ENCODE data around the gene ADGRL3.
"Not testable (repeated sequence)": the region's sequence is repeated elsewhere in the genome, so short reads cannot be mapped to it uniquely, and the experiment has no call there.

The ADGRL3 gene

DNA sequence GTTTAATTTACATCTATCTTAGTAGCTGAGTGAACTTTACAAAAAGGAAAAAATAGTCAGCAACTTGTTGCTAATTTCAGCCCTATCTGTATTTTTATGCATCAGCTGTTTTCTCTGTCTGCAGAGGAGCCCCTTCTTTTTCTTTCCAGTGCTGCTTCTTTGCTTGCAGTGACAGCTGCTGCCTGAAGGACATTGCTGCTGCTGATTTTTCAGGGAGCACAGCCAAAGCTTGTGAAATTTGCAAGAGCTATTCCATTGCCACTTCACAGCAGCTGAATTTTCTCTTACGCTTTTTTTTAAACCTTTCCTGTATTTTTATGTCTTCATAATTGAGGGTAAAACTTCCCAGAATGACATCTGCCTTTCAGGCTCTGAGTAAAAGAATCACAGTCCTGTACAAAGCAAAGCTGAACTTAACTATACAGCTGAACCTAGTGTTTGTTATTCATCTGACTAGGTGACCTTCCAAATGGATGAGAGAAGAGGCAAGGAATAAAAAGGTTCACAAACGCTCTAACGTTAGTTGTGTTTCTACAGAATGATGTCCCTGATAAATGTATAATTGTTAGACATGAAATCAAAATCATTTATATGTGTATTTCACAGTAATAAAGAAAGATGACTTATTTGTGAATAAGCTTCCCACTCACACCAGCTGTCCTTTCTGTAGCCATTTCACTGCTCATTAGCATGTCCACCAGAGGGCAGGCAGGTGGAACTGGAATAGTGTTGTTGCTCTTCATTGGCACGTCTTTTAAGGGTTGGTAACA lies 541.4 kb downstream of the ADGRL3 start:
- Histone ChIP-seq H3K27ac (ENCODE audit: low read depth, low read length) (no peak overlapping the region), H3K27me3 (ENCODE audit: control insufficient read depth in 1 of 2, insufficient read depth in 2 of 2, low read length in 2 of 2) (no peaks in the 10 kb centered on the region), H3K4me3 (ENCODE audit: low read depth in 1 of 2, low read length in 2 of 2) (no peak overlapping the region)

DNA sequence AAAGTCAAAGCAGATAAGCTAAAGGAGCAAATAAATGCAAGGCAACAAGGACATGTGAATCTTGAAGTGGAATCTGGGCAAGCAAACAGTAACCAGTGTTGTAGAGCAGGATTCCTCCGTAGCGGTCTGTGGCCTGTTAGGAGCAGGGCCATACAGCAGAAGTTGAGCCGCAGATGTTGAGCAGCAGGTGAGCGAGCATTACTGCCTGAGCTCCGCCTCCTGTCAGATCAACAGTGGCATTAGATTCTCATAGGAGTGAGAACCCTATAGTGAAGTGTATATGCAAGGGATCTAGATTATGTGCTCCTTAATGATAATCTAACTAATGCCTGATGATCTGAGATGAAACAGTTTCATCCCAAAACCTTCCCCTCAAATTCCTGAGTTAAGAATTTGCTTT lies 550.7 kb downstream of the ADGRL3 start:
- Histone ChIP-seq H3K9me3 (ENCODE audit: control insufficient read depth in 1 of 2, low read length in 2 of 2) (no peaks in the 10 kb centered on the region), H3K4me1 (ENCODE audit: control insufficient read depth in 1 of 2, insufficient read depth in 2 of 2, low read length in 2 of 2) (no peaks in the 10 kb centered on the region), H3K36me3 (ENCODE audit: control insufficient read depth in 1 of 2, insufficient read depth in 2 of 2, low read length in 2 of 2) (no peaks in the 10 kb centered on the region), H3K27ac (ENCODE audit: low read depth, low read length) (no peak overlapping the region), H3K4me3 (ENCODE audit: low read depth in 1 of 2, low read length in 2 of 2) (no peak overlapping the region), H3K27me3 (ENCODE audit: control insufficient read depth in 1 of 2, insufficient read depth in 2 of 2, low read length in 2 of 2) (no peaks in the 10 kb centered on the region), H3K9ac (ENCODE audit: low read depth in 1 of 2, low read length in 2 of 2) (no peak overlapping the region)

More for the DNA sequence above, 541.4 kb downstream of the ADGRL3 start:
- H3K9ac ChIP-seq (ENCODE audit: low read depth in 1 of 2, low read length in 2 of 2) = no peak overlapping the region
- no peaks in the 10 kb centered on the region for H3K9me3 ChIP-seq (ENCODE audit: control insufficient read depth in 1 of 2, low read length in 2 of 2)
- H3K36me3 ChIP-seq (ENCODE audit: control insufficient read depth in 1 of 2, insufficient read depth in 2 of 2, low read length in 2 of 2) = no peaks in the 10 kb centered on the region
- no peaks in the 10 kb centered on the region for H3K4me1 ChIP-seq (ENCODE audit: control insufficient read depth in 1 of 2, insufficient read depth in 2 of 2, low read length in 2 of 2)

DNA sequence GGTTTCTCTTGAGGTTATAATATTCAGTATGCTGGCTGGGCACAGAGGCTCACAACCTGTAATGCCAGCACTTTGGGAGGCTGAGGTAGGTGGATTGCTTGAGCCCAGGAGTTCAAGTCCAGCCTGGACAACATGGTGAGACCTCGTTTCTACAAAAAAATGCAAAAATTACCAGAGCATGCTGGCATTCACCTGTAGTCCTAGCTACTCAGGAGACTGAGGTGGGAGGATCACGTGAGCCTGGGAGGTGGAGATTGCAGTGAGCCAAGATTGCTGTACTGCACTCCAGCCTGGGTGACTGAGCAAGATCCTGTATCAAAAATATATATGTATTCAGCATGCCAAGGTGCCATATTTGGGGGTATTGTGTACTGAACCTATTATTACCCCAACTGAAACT lies 552.5 kb downstream of the ADGRL3 start:
- no peaks in the 10 kb centered on the region for H3K27me3 ChIP-seq (ENCODE audit: control insufficient read depth in 1 of 2, insufficient read depth in 2 of 2, low read length in 2 of 2)

DNA sequence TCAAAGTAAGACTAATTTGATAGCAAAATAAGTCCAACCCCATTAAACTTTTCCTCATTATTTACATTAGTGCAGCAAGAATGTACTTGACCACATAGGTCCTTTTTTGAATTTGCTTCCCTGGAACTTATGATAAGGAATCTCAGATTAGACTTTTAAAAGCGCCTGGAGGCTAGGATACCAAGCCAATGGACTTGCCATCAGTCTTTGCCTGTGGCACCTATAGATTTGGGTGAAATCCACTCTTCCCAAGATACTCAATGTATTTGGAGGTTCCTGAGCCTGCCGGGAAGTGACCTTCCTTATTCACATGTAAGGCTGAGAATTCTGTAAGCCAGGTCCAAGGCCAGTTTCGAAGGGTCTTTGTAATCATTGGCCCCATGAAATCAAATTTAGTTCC lies 553.6 kb downstream of the ADGRL3 start:
- Histone ChIP-seq H3K36me3 (ENCODE audit: control insufficient read depth in 1 of 2, insufficient read depth in 2 of 2, low read length in 2 of 2) (no peaks in the 10 kb centered on the region), H3K27ac (ENCODE audit: low read depth, low read length) (no peak overlapping the region), H3K4me3 (ENCODE audit: low read depth in 1 of 2, low read length in 2 of 2) (no peak overlapping the region), H3K9me3 (ENCODE audit: control insufficient read depth in 1 of 2, low read length in 2 of 2) (no peaks in the 10 kb centered on the region), H3K9ac (ENCODE audit: low read depth in 1 of 2, low read length in 2 of 2) (no peak overlapping the region), H3K27me3 (ENCODE audit: control insufficient read depth in 1 of 2, insufficient read depth in 2 of 2, low read length in 2 of 2) (no peaks in the 10 kb centered on the region), H3K4me1 (ENCODE audit: control insufficient read depth in 1 of 2, insufficient read depth in 2 of 2, low read length in 2 of 2) (no peaks in the 10 kb centered on the region)

More for the DNA sequence above, 552.5 kb downstream of the ADGRL3 start:
- Histone ChIP-seq H3K27ac (ENCODE audit: low read depth, low read length) (no peak overlapping the region), H3K36me3 (ENCODE audit: control insufficient read depth in 1 of 2, insufficient read depth in 2 of 2, low read length in 2 of 2) (no peaks in the 10 kb centered on the region), H3K9ac (ENCODE audit: low read depth in 1 of 2, low read length in 2 of 2) (no peak overlapping the region), H3K4me3 (ENCODE audit: low read depth in 1 of 2, low read length in 2 of 2) (no peak overlapping the region), H3K4me1 (ENCODE audit: control insufficient read depth in 1 of 2, insufficient read depth in 2 of 2, low read length in 2 of 2) (no peaks in the 10 kb centered on the region), H3K9me3 (ENCODE audit: control insufficient read depth in 1 of 2, low read length in 2 of 2) (no peaks in the 10 kb centered on the region)

DNA sequence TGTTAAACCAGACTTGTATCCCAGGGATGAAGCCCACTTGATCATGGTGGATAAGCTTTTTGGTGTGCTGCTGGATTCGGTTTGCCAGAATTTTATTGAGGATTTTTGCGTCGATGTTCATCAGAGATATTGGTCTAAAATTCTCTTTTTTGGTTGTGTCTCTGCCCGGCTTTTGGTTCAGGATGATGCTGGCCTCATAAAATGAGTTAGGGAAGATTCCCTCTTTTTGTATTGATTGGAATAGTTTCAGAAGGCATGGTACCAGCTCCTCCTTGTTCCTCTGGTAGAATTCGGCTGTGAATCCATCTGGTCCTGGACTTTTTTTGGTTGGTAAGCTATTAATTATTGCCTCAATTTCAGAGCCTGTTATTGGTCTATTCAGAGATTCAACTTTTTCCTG lies 556.8 kb downstream of the ADGRL3 start:
- H3K4me1 ChIP-seq (ENCODE audit: control insufficient read depth in 1 of 2, insufficient read depth in 2 of 2, low read length in 2 of 2); H3K27ac ChIP-seq (ENCODE audit: low read depth, low read length); H3K36me3 ChIP-seq (ENCODE audit: control insufficient read depth in 1 of 2, insufficient read depth in 2 of 2, low read length in 2 of 2); H3K27me3 ChIP-seq (ENCODE audit: control insufficient read depth in 1 of 2, insufficient read depth in 2 of 2, low read length in 2 of 2); H3K9ac ChIP-seq (ENCODE audit: low read depth in 1 of 2, low read length in 2 of 2); H3K4me3 ChIP-seq (ENCODE audit: low read depth in 1 of 2, low read length in 2 of 2); H3K9me3 ChIP-seq (ENCODE audit: control insufficient read depth in 1 of 2, low read length in 2 of 2): not testable (repeated sequence)

DNA sequence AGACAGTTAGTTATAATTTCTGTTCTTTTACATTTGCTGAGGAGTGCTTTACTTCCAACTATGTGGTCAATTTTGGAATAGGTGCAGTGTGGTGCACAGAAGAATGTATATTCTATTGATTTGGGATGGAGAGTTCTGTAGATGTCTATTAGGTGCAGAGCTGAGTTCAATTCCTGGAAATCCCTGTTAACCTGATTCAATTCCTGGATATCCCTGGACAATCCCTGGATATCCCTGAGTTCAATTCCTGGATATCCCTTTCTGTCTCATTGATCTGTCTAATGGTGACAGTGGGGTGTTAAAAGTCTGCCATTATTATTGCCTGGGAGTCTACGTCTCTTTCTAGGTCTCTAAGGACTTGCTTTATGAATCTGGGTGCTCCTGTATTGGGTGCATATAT lies 557.9 kb downstream of the ADGRL3 start:
- not testable (repeated sequence) for H3K9ac ChIP-seq (ENCODE audit: low read depth in 1 of 2, low read length in 2 of 2); H3K4me1 ChIP-seq (ENCODE audit: control insufficient read depth in 1 of 2, insufficient read depth in 2 of 2, low read length in 2 of 2); H3K27me3 ChIP-seq (ENCODE audit: control insufficient read depth in 1 of 2, insufficient read depth in 2 of 2, low read length in 2 of 2); H3K36me3 ChIP-seq (ENCODE audit: control insufficient read depth in 1 of 2, insufficient read depth in 2 of 2, low read length in 2 of 2); H3K4me3 ChIP-seq (ENCODE audit: low read depth in 1 of 2, low read length in 2 of 2); H3K27ac ChIP-seq (ENCODE audit: low read depth, low read length); H3K9me3 ChIP-seq (ENCODE audit: control insufficient read depth in 1 of 2, low read length in 2 of 2)

DNA sequence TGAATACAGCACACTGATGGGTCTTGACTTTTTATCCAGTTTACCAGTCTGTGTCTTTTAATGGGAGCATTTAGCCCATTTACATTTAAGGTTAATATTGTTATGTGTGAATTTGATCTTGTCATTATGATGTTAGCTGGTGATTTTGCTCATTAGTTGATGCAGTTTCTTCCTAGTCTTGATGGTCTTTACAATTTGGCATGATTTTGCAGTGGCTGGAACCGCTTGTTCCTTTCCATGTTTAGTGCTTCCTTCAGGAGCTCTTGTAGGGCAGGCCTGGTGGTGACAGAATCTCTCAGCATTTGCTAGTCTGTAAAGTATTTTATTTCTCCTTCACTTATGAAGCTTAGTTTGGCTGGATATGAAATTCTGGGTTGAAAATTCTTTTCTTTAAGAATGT lies 558.5 kb downstream of the ADGRL3 start:
- H3K4me3 ChIP-seq (ENCODE audit: low read depth in 1 of 2, low read length in 2 of 2); H3K9ac ChIP-seq (ENCODE audit: low read depth in 1 of 2, low read length in 2 of 2); H3K27me3 ChIP-seq (ENCODE audit: control insufficient read depth in 1 of 2, insufficient read depth in 2 of 2, low read length in 2 of 2); H3K27ac ChIP-seq (ENCODE audit: low read depth, low read length); H3K4me1 ChIP-seq (ENCODE audit: control insufficient read depth in 1 of 2, insufficient read depth in 2 of 2, low read length in 2 of 2); H3K36me3 ChIP-seq (ENCODE audit: control insufficient read depth in 1 of 2, insufficient read depth in 2 of 2, low read length in 2 of 2); H3K9me3 ChIP-seq (ENCODE audit: control insufficient read depth in 1 of 2, low read length in 2 of 2): not testable (repeated sequence)

DNA sequence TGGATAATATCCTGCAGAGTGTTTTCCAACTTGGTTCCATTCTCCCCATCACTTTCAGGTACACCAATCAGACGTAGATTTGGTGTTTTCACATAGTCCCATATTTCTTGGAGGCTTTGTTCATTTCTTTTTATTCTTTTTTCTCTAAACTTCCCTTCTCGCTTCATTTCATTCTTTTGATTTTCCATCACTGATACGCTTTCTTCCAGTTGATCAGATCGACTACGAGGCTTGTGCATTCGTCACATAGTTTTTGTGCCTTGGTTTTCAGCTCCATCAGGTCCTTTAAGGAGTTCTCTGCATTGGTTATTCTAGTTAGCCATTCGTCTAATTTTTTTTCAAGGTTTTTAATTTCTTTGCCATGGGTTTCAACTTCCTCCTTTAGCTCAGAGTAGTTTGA lies 559.1 kb downstream of the ADGRL3 start:
- H3K27ac ChIP-seq (ENCODE audit: low read depth, low read length) = not testable (repeated sequence)

DNA sequence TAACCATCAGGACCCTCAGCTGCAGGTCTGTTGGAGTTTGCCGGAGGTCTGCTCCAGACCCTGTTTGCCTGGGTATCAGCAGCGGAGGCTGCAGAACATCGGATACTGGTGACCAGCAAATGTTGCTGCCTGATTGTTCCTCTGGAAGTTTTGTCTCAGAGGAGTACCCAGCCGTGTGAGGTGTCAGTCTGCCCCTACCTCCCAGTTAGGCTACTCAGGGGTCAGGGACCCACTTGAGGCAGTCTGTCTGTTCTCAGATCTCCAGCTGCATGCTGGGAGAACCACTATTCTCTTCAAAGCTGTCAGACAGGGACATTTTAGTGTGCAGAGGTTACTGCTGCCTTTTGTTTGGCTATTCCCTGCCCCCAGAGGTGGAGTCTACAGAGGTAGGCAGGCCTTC lies 559.8 kb downstream of the ADGRL3 start:
- not testable (repeated sequence) for H3K4me1 ChIP-seq (ENCODE audit: control insufficient read depth in 1 of 2, insufficient read depth in 2 of 2, low read length in 2 of 2); H3K9ac ChIP-seq (ENCODE audit: low read depth in 1 of 2, low read length in 2 of 2); H3K36me3 ChIP-seq (ENCODE audit: control insufficient read depth in 1 of 2, insufficient read depth in 2 of 2, low read length in 2 of 2); H3K27me3 ChIP-seq (ENCODE audit: control insufficient read depth in 1 of 2, insufficient read depth in 2 of 2, low read length in 2 of 2); H3K4me3 ChIP-seq (ENCODE audit: low read depth in 1 of 2, low read length in 2 of 2); H3K27ac ChIP-seq (ENCODE audit: low read depth, low read length); H3K9me3 ChIP-seq (ENCODE audit: control insufficient read depth in 1 of 2, low read length in 2 of 2)

More for the DNA sequence above, 559.1 kb downstream of the ADGRL3 start:
- not testable (repeated sequence) for H3K9ac ChIP-seq (ENCODE audit: low read depth in 1 of 2, low read length in 2 of 2); H3K4me3 ChIP-seq (ENCODE audit: low read depth in 1 of 2, low read length in 2 of 2); H3K9me3 ChIP-seq (ENCODE audit: control insufficient read depth in 1 of 2, low read length in 2 of 2); H3K27me3 ChIP-seq (ENCODE audit: control insufficient read depth in 1 of 2, insufficient read depth in 2 of 2, low read length in 2 of 2); H3K36me3 ChIP-seq (ENCODE audit: control insufficient read depth in 1 of 2, insufficient read depth in 2 of 2, low read length in 2 of 2); H3K4me1 ChIP-seq (ENCODE audit: control insufficient read depth in 1 of 2, insufficient read depth in 2 of 2, low read length in 2 of 2)

DNA sequence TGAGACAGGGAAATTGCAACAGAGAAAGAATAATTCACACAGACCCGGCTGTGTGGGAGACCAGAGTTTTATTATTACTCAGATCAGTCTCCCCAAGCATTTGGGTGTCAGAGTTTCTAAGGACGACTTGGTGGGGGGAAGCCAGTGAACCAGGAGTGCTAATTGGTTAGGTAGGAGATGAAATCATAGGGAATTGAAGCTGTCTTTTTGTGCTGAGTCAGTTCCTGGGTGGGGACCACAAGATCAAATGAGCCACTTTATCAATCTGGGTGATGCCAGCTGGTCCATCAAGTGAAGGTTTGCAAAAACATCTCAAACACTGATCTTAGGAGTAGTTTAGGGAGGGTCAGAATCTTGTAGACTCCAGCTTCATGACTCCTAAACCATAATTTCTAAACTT lies 560.7 kb downstream of the ADGRL3 start:
- Histone ChIP-seq H3K4me1 (ENCODE audit: control insufficient read depth in 1 of 2, insufficient read depth in 2 of 2, low read length in 2 of 2) (no peaks in the 10 kb centered on the region), H3K27me3 (ENCODE audit: control insufficient read depth in 1 of 2, insufficient read depth in 2 of 2, low read length in 2 of 2) (no peaks in the 10 kb centered on the region), H3K36me3 (ENCODE audit: control insufficient read depth in 1 of 2, insufficient read depth in 2 of 2, low read length in 2 of 2) (no peaks in the 10 kb centered on the region), H3K27ac (ENCODE audit: low read depth, low read length) (no peak overlapping the region), H3K4me3 (ENCODE audit: low read depth in 1 of 2, low read length in 2 of 2) (no peak overlapping the region), H3K9me3 (ENCODE audit: control insufficient read depth in 1 of 2, low read length in 2 of 2) (no peaks in the 10 kb centered on the region), H3K9ac (ENCODE audit: low read depth in 1 of 2, low read length in 2 of 2) (no peak overlapping the region)
